Colonic mucosa (tissue), 4 donors: ENCODE measurements around the gene FES. TPM values are rescaled to one million over a fixed set of nuclear protein-coding genes. Genes with fewer than 3 reads are reported as not detected.
"Not testable (repeated sequence)": the region's sequence is repeated elsewhere in the genome, so short reads cannot be mapped to it uniquely, and the experiment has no call there.

Experiments used
- DNase-seq: peaks from one replicate; pipeline ENCODE4 v3.0.0-alpha.2; 2020
- H3K27ac ChIP-seq: fragments of 200-600 bp; one replicate; pipeline ENCODE4 v1.8.0; 2021
- H3K27me3 ChIP-seq: fragments of 200-600 bp; one replicate; pipeline ENCODE4 v1.8.0; 2021
- H3K36me3 ChIP-seq: fragments of 200-600 bp; one replicate; pipeline ENCODE4 v1.8.0; 2021
- H3K4me1 ChIP-seq: fragments of 200-600 bp; one replicate; pipeline ENCODE4 v1.8.0; 2021; ENCODE audit warnings: mild to moderate bottlenecking
- H3K4me3 ChIP-seq: fragments of 200-600 bp; one replicate; pipeline ENCODE4 v1.8.0; 2021
- H3K9ac ChIP-seq, 2 donors: one replicate each; pipeline ENCODE4 v1.7.0; 2013; ENCODE audit warnings: control low read depth in 2 of 2, low read depth in 2 of 2, low read length in 2 of 2
- H3K9me3 ChIP-seq: fragments of 200-600 bp; one replicate; pipeline ENCODE4 v1.8.0; 2021
- intact Hi-C: fragments of 100-400 bp; cut with DNase I; formaldehyde crosslinking; loops from one replicate; pipeline ENCODE4 v1.14.1; 2022
- total RNA-seq, 2 donors: library from RNA; stranded (reverse); fragmentation: NEBNext Ultra II Directional in 1 of 2; extraction: Animal tissue kit (Norgen Biotek cat#: 25700) in 1 of 2; gene quantifications; one replicate each; pipeline ENCODE4 v1.2.1, GENCODE V29; 2021
- TF ChIP-seq, protein P1 (sequence below): fragments of 200-600 bp; IDR thresholded peaks from one replicate; pipeline ENCODE4 v1.8.0; 2022; ENCODE audit warnings: antibody characterized with exemption, mild to moderate bottlenecking
- donor health status: healthy.
- donor health status: DM: no; HTN: no; CAD: no.
- donor health status: DM: no; HTN: no; CAD: no.

The FES gene
- total RNA-seq, 2 donors from 2014 or later, result 6.5 to 8.8 TPM

DNA sequence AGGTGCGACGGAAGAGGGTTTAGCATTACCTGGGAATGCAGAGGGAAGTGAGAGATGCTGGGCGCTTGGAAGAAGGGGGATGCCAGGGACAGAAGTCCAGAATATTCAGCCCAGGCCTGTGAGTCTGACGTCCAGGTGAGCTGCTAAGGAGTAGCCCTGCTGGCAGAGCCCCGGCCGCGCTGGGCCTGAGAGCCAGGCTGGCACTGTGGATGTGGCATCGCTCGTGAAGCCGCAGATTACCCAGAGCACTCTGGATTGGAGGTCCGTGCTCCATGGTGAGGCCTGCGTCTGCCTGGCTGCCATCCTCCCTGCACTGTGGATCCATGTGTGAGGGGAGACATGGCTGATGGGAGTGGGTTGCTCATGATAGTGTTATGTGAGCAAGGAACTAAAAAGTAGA, 33.3 kb downstream of the FES start:
- intact Hi-C loops, result no loop called here
- no peaks in the 10 kb centered on the region for H3K4me1 ChIP-seq
- H3K9me3 ChIP-seq, result no peaks in the 10 kb centered on the region
- TF ChIP-seq, protein P1, sequence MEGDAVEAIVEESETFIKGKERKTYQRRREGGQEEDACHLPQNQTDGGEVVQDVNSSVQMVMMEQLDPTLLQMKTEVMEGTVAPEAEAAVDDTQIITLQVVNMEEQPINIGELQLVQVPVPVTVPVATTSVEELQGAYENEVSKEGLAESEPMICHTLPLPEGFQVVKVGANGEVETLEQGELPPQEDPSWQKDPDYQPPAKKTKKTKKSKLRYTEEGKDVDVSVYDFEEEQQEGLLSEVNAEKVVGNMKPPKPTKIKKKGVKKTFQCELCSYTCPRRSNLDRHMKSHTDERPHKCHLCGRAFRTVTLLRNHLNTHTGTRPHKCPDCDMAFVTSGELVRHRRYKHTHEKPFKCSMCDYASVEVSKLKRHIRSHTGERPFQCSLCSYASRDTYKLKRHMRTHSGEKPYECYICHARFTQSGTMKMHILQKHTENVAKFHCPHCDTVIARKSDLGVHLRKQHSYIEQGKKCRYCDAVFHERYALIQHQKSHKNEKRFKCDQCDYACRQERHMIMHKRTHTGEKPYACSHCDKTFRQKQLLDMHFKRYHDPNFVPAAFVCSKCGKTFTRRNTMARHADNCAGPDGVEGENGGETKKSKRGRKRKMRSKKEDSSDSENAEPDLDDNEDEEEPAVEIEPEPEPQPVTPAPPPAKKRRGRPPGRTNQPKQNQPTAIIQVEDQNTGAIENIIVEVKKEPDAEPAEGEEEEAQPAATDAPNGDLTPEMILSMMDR, result no peak
- H3K36me3 ChIP-seq, result peaks cover 14% of the 10 kb centered on the region
- no peak for DNase-seq
- no peak overlapping the region for H3K4me3 ChIP-seq
- H3K9ac ChIP-seq, result no peak overlapping the region
- H3K27ac ChIP-seq, result no peak overlapping the region
- H3K27me3 ChIP-seq, result no peaks in the 10 kb centered on the region

GRCh38 chr15:90918034-90918788, 33.9 kb downstream of the FES start:
- TF ChIP-seq, protein P1, result no peak
- DNase-seq, result no peak
- H3K9ac ChIP-seq, result no peak overlapping the region
- no peaks in the 10 kb centered on the region for H3K9me3 ChIP-seq
- no peak overlapping the region for H3K27ac ChIP-seq
- no peaks in the 10 kb centered on the region for H3K27me3 ChIP-seq
- intact Hi-C loops, result no loop called here
- no peak overlapping the region for H3K4me3 ChIP-seq
- no peaks in the 10 kb centered on the region for H3K4me1 ChIP-seq
- H3K36me3 ChIP-seq, result peaks cover 11% of the 10 kb centered on the region

- no peak for DNase-seq
- Histone ChIP-seq H3K27me3 (no peaks in the 10 kb centered on the region), H3K4me3 (no peak overlapping the region), H3K4me1 (no peaks in the 10 kb centered on the region), H3K36me3 (peaks cover 11% of the 10 kb centered on the region), H3K9me3 (no peaks in the 10 kb centered on the region), H3K27ac (no peak overlapping the region), H3K9ac (no peak overlapping the region)
- TF ChIP-seq, protein P1, result no peak
- intact Hi-C loops, result no loop called here
Measured at GRCh38 chr15:90918835-90919234, 34.5 kb downstream of the FES start.

DNA sequence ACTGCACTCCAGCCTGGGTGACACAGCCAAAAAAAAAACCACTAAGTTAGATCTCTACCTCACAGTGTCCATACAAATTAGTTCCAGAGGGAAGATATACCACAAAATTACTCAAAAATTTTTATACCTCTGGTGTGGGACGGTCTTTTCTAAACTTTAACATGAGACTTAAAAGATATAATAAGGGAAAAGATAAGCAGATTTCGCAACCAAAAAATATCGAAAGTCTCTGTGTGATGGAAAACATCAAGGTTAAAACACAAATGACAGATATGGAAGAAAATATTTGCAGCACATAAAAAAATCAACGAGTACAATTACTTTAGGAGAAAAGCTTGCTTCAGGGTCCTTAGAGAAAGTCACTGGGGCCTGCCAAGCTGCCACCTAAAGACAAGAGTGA, 37.6 kb downstream of the FES start:
- intact Hi-C loops, result no loop called here
- no peak overlapping the region for H3K9ac ChIP-seq
- no peak overlapping the region for H3K27ac ChIP-seq
- no peaks in the 10 kb centered on the region for H3K4me1 ChIP-seq
- no peak for DNase-seq
- H3K27me3 ChIP-seq, result no peaks in the 10 kb centered on the region
- no peak overlapping the region for H3K4me3 ChIP-seq
- TF ChIP-seq, protein P1, result no peak
- H3K9me3 ChIP-seq, result no peaks in the 10 kb centered on the region
- H3K36me3 ChIP-seq, result peaks cover 11% of the 10 kb centered on the region

GRCh38 chr15:90922712-90923322, 38.5 kb downstream of the FES start:
- H3K9me3 ChIP-seq, H3K36me3 ChIP-seq, H3K4me3 ChIP-seq, DNase-seq, H3K27me3 ChIP-seq, H3K27ac ChIP-seq, H3K4me1 ChIP-seq, H3K9ac ChIP-seq, intact Hi-C loops: not testable (repeated sequence)

DNA sequence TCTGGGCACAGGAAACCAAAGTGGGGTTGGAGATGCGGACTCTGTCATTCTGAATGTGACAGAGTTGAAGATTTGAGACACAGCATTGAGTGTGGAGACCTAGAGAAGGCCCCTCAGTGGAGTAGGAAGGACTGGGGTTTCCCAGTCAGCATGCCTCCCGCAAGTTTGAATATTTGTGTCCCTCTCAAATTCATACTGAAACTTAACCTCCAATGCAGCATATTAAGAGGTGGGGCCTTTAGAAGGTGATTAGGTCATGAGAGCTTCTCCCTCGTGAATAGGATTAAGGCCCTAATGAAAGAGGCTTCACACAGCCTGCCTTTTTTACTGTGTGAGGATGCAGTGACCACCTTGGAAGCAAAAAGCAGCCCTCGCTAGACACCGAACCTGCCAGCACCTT, 40.1 kb downstream of the FES start:
- Histone ChIP-seq H3K9me3 (no peaks in the 10 kb centered on the region), H3K9ac (no peak overlapping the region), H3K4me1 (no peaks in the 10 kb centered on the region), H3K27me3 (no peaks in the 10 kb centered on the region), H3K4me3 (no peak overlapping the region), H3K36me3 (no peaks in the 10 kb centered on the region), H3K27ac (no peak overlapping the region)
- DNase-seq, result no peak
- TF ChIP-seq, protein P1, result no peak
- intact Hi-C loops, result no loop called here

GRCh38 chr15:90926766-90927165, 42.5 kb downstream of the FES start:
- H3K27me3 ChIP-seq, H3K9me3 ChIP-seq, H3K4me3 ChIP-seq, H3K9ac ChIP-seq, H3K27ac ChIP-seq, intact Hi-C loops, DNase-seq, H3K4me1 ChIP-seq, H3K36me3 ChIP-seq: not testable (repeated sequence)

GRCh38 chr15:90928106-90928505, 43.8 kb downstream of the FES start:
- H3K9ac ChIP-seq, H3K27me3 ChIP-seq, H3K36me3 ChIP-seq, H3K9me3 ChIP-seq, intact Hi-C loops, H3K27ac ChIP-seq, H3K4me3 ChIP-seq, H3K4me1 ChIP-seq, DNase-seq: not testable (repeated sequence)
